ENCODE data around the gene CUL2.
"Not testable (repeated sequence)": the region's sequence is repeated elsewhere in the genome, so short reads cannot be mapped to it uniquely, and the experiment has no call there.

CUL2 gene

GRCh38 chr10:34978080-34978479, 112.1 kb downstream of the CUL2 start:
- no peak for DNase-seq (ENCODE audit: low spot score)

- DNase-seq (ENCODE audit: low spot score): not testable (repeated sequence)
Observed at GRCh38 chr10:34976380-34976910, 113.7 kb downstream of the CUL2 start.

- not testable (repeated sequence) for DNase-seq (ENCODE audit: low spot score)
Observed at GRCh38 chr10:34974364-34975065, 115.6 kb downstream of the CUL2 start.

- DNase-seq (ENCODE audit: low spot score): not testable (repeated sequence)
Observed at GRCh38 chr10:34973757-34974156, 116.4 kb downstream of the CUL2 start.

- DNase-seq (ENCODE audit: low spot score): not testable (repeated sequence)
Observed at GRCh38 chr10:34973121-34973520, 117.0 kb downstream of the CUL2 start.

- not testable (repeated sequence) for DNase-seq (ENCODE audit: low spot score)
Observed at GRCh38 chr10:34972591-34972990, 117.5 kb downstream of the CUL2 start.

- DNase-seq (ENCODE audit: low spot score): not testable (repeated sequence)
Observed at GRCh38 chr10:34971606-34972334, 118.4 kb downstream of the CUL2 start.

GRCh38 chr10:34969171-34969570, 121.0 kb downstream of the CUL2 start:
- no peak for DNase-seq (ENCODE audit: low spot score)

- no peak for DNase-seq (ENCODE audit: low spot score)
Observed at GRCh38 chr10:34967335-34967880, 122.7 kb downstream of the CUL2 start.

- DNase-seq (ENCODE audit: low spot score): no peak
Observed at GRCh38 chr10:34966451-34966850, 123.7 kb downstream of the CUL2 start.

GRCh38 chr10:34966040-34966439, 124.1 kb downstream of the CUL2 start:
- no peak for DNase-seq (ENCODE audit: low spot score)

- DNase-seq (ENCODE audit: low spot score): no peak
Observed at GRCh38 chr10:34964166-34964800, 125.9 kb downstream of the CUL2 start.

- no peak for DNase-seq (ENCODE audit: low spot score)
Observed at GRCh38 chr10:34962866-34963265, 127.3 kb downstream of the CUL2 start.

- DNase-seq (ENCODE audit: low spot score): no peak
Observed at GRCh38 chr10:34960983-34961382, 129.2 kb downstream of the CUL2 start.

GRCh38 chr10:34959786-34960185, 130.4 kb downstream of the CUL2 start:
- DNase-seq (ENCODE audit: low spot score): no peak

GRCh38 chr10:34959321-34959720, 130.8 kb downstream of the CUL2 start:
- DNase-seq (ENCODE audit: low spot score): no peak

Data from COLO829 (cell line).